Large intestine (tissue), 3 donors: ENCODE results near the gene RBBP8NL. TPM values are rescaled to one million over a fixed set of nuclear protein-coding genes. Genes with fewer than 3 reads are reported as not detected.

Experiments used
- DNase-seq, 2 donors: peaks; one replicate each; pipeline versions ENCODE4 v3.0.0 to v3.0.0-alpha.2; 2013
- H3K27ac ChIP-seq: one replicate; pipeline ENCODE4 v1.5.1; 2013; ENCODE audit warnings: low read length
- H3K27me3 ChIP-seq: 2 replicates; pipeline ENCODE4 v1.6.1; 2013; ENCODE audit warnings: low read length; ENCODE audit not compliant: control insufficient read depth, insufficient read depth
- H3K36me3 ChIP-seq: 2 replicates; pipeline ENCODE4 v1.6.1; 2013; ENCODE audit warnings: low read length; ENCODE audit not compliant: control insufficient read depth, insufficient read depth
- H3K4me1 ChIP-seq: one replicate; pipeline ENCODE4 v1.6.1; 2013; ENCODE audit warnings: low read length; ENCODE audit not compliant: control insufficient read depth, insufficient read depth
- H3K4me3 ChIP-seq: one replicate; pipeline ENCODE4 v1.5.1; 2013; ENCODE audit warnings: low read length
- H3K9me3 ChIP-seq: one replicate; pipeline ENCODE4 v1.6.1; 2013; ENCODE audit warnings: mild to moderate bottlenecking, low read depth, low read length, moderate library complexity; ENCODE audit not compliant: control insufficient read depth
- WGBS: methylation state at CpG from one replicate; pipeline ENCODE4 v1.1.5; 2013; ENCODE audit warnings: low lambda C conversion rate; ENCODE audit not compliant: insufficient coverage; 5-methylcytosine and 5-hydroxymethylcytosine counted together
- polyA plus RNA-seq: library from polyadenylated mRNA; unstranded; fragments of 120-200 nt; gene quantifications from one replicate; pipeline ENCODE4 v1.2.1, GENCODE V29; 2013

The RBBP8NL gene
- polyA plus RNA-seq, 1 donor, result 9.6 TPM

DNA sequence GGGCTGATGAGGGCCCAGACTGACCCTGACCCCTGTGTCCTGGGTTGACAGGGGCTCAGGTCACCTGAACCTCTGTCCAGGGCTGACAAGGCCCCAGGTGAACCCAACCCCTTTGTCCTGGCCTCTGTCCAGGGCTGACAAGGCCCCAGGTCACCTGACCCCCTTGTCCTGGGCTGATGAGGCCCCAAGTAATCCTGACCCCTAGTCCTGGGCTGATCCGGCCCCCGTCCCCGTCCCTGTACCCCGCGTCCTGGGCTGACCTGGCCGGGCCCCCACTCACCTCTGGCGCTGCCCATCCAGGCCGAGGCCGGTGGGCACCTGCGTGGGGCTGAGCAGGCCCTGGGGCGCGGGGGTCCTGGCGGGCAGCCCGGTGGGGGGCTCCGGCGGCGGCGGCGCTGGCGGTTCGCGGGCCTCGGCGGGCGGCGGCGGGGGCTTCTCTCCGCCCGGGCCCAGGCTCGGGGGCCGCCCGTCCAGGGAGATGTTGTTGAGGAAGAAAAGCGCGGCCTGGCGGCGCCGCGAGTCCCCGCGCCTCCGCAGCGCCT is 20.6 kb downstream of the RBBP8NL start:
- WGBS, result no CpG with 5 or more reads among the region's 42 CpGs

DNA sequence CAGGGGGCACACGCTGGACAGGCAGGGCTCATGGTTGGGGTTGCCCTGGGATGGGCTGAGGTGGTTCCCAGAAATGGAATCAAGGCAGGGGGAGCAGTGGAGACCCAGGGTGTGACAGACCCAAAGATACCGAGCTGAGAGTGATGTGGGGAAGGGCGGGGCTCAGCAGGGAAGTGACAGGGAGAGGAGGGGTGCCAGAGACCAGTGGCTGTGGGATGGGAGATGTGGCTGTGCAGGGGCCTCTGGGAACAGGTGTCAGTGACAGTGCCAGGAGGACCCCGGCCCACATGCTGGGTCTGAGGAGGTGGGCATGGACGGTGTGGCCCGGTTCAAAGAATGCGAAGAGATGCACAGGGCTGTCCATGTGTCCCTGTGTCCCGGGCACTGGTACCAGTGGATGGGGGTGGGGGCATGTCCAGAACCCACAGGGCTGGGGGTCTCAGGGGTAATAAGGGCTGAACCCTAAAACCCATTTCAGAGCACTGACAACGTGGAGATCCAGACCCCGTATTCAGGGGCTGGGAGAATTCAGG is 21.3 kb downstream of the RBBP8NL start:
- DNase-seq, result no peak
- H3K27me3 ChIP-seq, result no peaks in the 10 kb centered on the region
- no peak overlapping the region for H3K27ac ChIP-seq
- peaks cover 10% of the 10 kb centered on the region for H3K36me3 ChIP-seq
- peak overlapping the region; percentile 70 for H3K4me3 ChIP-seq
- H3K9me3 ChIP-seq, result peaks cover 3% of the 10 kb centered on the region
- peaks cover 43% of the 10 kb centered on the region for H3K4me1 ChIP-seq
- no CpG with 5 or more reads among the region's 10 CpGs for WGBS

More for the DNA sequence above, 20.6 kb downstream of the RBBP8NL start:
- Histone ChIP-seq H3K36me3 (peaks cover 9% of the 10 kb centered on the region), H3K27ac (no peak overlapping the region), H3K9me3 (peaks cover 3% of the 10 kb centered on the region), H3K4me3 (peak overlapping the region; percentile 70), H3K27me3 (no peaks in the 10 kb centered on the region), H3K4me1 (peaks cover 50% of the 10 kb centered on the region)
- no peak for DNase-seq

GRCh38 chr20:62405108-62405980 is 22.0 kb downstream of the RBBP8NL start:
- peaks cover 36% of the 10 kb centered on the region for H3K4me1 ChIP-seq
- no CpG with 5 or more reads among the region's 23 CpGs for WGBS
- H3K36me3 ChIP-seq, result peaks cover 16% of the 10 kb centered on the region
- H3K27me3 ChIP-seq, result no peaks in the 10 kb centered on the region
- H3K9me3 ChIP-seq, result peaks cover 3% of the 10 kb centered on the region
- H3K4me3 ChIP-seq, result peak overlapping the region; percentile 70
- DNase-seq, result no peak
- H3K27ac ChIP-seq, result no peak overlapping the region

DNA sequence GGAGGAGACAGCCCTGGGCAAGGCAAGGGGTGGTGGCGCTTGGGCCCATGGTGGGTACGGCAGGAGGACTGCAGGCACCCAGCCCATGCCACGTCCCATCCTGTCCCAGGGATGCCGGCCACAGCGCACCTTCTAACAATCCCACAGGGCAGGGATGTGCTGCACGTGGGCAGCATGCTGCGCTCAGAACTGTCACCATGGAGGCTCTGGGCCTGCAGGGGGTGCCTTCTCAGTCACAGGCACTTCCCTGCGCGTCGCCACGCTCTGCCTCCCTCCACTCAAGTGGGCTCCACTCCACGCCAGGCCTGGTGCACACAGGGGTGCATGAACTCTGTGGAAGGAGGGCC is 22.6 kb downstream of the RBBP8NL start:
- H3K27ac ChIP-seq, result no peak overlapping the region

GRCh38 chr20:62404112-62404665 is 23.1 kb downstream of the RBBP8NL start:
- Histone ChIP-seq H3K27me3 (no peaks in the 10 kb centered on the region), H3K36me3 (peaks cover 17% of the 10 kb centered on the region), H3K27ac (no peak overlapping the region), H3K4me3 (no peak overlapping the region), H3K4me1 (peaks cover 24% of the 10 kb centered on the region), H3K9me3 (peaks cover 3% of the 10 kb centered on the region)
- WGBS, result no CpG with 5 or more reads among the region's 9 CpGs
- DNase-seq, result no peak

More for the DNA sequence above, 22.6 kb downstream of the RBBP8NL start:
- H3K4me3 ChIP-seq, result no peak overlapping the region
- no peaks in the 10 kb centered on the region for H3K27me3 ChIP-seq
- H3K36me3 ChIP-seq, result peaks cover 17% of the 10 kb centered on the region
- H3K4me1 ChIP-seq, result peaks cover 30% of the 10 kb centered on the region
- WGBS, result no CpG with 5 or more reads among the region's 12 CpGs
- DNase-seq, result no peak
- peaks cover 3% of the 10 kb centered on the region for H3K9me3 ChIP-seq

- no peak for DNase-seq
- WGBS, result no CpG with 5 or more reads among the region's 13 CpGs
- peaks cover 16% of the 10 kb centered on the region for H3K4me1 ChIP-seq
- H3K36me3 ChIP-seq, result peaks cover 17% of the 10 kb centered on the region
- no peak overlapping the region for H3K4me3 ChIP-seq
- no peaks in the 10 kb centered on the region for H3K27me3 ChIP-seq
- no peak overlapping the region for H3K27ac ChIP-seq
- H3K9me3 ChIP-seq, result peaks cover 3% of the 10 kb centered on the region
These were observed 24.0 kb downstream of the RBBP8NL start for GRCh38 chr20:62403331-62403730.

- DNase-seq, result no peak
- Histone ChIP-seq H3K27ac (no peak overlapping the region), H3K27me3 (no peaks in the 10 kb centered on the region), H3K36me3 (peaks cover 17% of the 10 kb centered on the region), H3K9me3 (peaks cover 7% of the 10 kb centered on the region), H3K4me1 (peaks cover 9% of the 10 kb centered on the region), H3K4me3 (no peak overlapping the region)
- no CpG with 5 or more reads among the region's 23 CpGs for WGBS
These were observed 24.7 kb downstream of the RBBP8NL start for GRCh38 chr20:62402456-62403150.

- peaks cover 17% of the 10 kb centered on the region for H3K36me3 ChIP-seq
- H3K4me1 ChIP-seq, result peaks cover 5% of the 10 kb centered on the region
- peaks cover 5% of the 10 kb centered on the region for H3K9me3 ChIP-seq
- WGBS, result 100% methylated on average over 1 of the region's 21 CpGs
- H3K27ac ChIP-seq, result no peak overlapping the region
- DNase-seq, result no peak
- no peaks in the 10 kb centered on the region for H3K27me3 ChIP-seq
- H3K4me3 ChIP-seq, result no peak overlapping the region
These were observed 26.0 kb downstream of the RBBP8NL start for GRCh38 chr20:62401331-62401779.

DNA sequence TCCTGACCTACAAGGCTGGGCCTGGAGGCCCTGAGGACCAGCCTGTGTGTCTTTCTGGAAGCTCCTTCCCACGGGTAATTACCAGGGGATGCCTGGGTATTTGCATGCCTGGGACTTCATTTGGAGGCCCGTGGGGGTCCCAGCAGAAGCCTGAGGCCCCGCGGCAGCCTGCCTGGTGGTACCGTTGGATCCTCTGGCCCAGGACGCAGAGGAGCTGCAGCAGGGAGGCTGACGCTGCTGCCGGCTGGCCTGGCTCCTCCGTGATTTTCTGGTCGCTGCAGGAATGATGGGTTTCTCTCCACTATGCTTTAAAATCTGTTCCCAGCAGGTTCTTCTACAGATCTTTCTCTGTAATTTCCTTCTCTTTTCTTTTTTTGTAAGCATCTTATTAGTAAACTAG is 26.8 kb downstream of the RBBP8NL start:
- Histone ChIP-seq H3K4me1 (no peaks in the 10 kb centered on the region), H3K36me3 (peaks cover 19% of the 10 kb centered on the region), H3K9me3 (peaks cover 5% of the 10 kb centered on the region), H3K4me3 (no peak overlapping the region), H3K27me3 (no peaks in the 10 kb centered on the region), H3K27ac (no peak overlapping the region)
- no CpG with 5 or more reads among the region's 10 CpGs for WGBS
- DNase-seq, result no peak

DNA sequence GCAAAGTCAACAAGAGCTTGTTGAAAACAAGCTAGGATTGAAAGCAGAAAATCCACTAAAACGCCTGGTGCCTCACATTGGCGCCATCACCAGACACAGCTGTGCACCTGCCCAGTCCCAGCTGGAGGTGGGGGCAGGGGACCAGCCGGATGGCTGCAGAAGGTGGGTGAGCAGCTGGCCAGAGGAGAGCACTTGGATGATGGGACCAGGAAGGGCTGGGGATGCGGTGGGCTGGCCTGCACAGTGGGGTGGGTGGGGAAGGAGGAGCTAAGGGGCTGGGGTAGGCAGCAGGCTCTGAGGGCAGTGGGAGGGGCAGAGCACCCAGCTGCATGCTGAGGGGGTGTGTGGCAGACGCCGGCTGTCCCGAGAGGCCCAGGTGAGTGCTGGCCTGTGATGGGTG is 27.3 kb downstream of the RBBP8NL start:
- no peaks in the 10 kb centered on the region for H3K27me3 ChIP-seq
- no peak overlapping the region for H3K27ac ChIP-seq
- peaks cover 5% of the 10 kb centered on the region for H3K9me3 ChIP-seq
- WGBS, result no CpG with 5 or more reads among the region's 7 CpGs
- no peaks in the 10 kb centered on the region for H3K4me1 ChIP-seq
- H3K36me3 ChIP-seq, result peaks cover 24% of the 10 kb centered on the region
- no peak for DNase-seq
- no peak overlapping the region for H3K4me3 ChIP-seq
